ENCODE results near the gene PCDHGB6.
A peak's percentile ranks its signal among the peaks of the same experiment; 100 is the strongest.

The PCDHGB6 gene

GRCh38 chr5:141419074-141419880, 11.5 kb downstream of the PCDHGB6 start:
- no peak overlapping the region for H3K27ac ChIP-seq
- TF ChIP-seq CTCF (conservative IDR thresholded peaks at IDR 0.05) = no peak
- no peak for TF ChIP-seq ZFX (IDR thresholded peaks at IDR 0.05)

GRCh38 chr5:141420855-141421488, 13.2 kb downstream of the PCDHGB6 start, which contains the start of gene PCDHGA11:
PCDHGA11 (plus strand) TSS chr5:141421051; CDS start chr5:141421228, 177 bp downstream.
- no peak within 1 kb of the TSS for H3K27ac ChIP-seq
- TF ChIP-seq CTCF (conservative IDR thresholded peaks at IDR 0.05) (peak; percentile 86), ZFX (IDR thresholded peaks at IDR 0.05) (no peak)

DNA sequence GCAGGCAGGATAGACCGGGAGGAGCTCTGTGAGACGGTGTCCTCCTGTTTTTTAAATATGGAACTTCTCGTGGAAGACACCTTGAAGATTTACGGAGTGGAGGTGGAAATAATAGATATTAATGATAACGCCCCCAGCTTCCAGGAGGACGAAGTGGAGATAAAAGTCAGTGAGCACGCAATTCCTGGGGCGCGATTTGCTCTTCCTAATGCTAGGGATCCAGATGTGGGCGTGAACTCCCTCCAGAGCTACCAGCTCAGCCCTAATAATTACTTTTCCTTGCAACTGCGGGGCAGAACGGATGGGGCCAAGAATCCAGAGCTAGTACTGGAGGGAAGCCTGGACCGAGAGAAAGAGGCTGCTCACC, 13.7 kb downstream of the PCDHGB6 start:
- H3K27ac ChIP-seq = no peak overlapping the region
- no peak for TF ChIP-seq CTCF (conservative IDR thresholded peaks at IDR 0.05)
- TF ChIP-seq ZFX (IDR thresholded peaks at IDR 0.05) = no peak

DNA sequence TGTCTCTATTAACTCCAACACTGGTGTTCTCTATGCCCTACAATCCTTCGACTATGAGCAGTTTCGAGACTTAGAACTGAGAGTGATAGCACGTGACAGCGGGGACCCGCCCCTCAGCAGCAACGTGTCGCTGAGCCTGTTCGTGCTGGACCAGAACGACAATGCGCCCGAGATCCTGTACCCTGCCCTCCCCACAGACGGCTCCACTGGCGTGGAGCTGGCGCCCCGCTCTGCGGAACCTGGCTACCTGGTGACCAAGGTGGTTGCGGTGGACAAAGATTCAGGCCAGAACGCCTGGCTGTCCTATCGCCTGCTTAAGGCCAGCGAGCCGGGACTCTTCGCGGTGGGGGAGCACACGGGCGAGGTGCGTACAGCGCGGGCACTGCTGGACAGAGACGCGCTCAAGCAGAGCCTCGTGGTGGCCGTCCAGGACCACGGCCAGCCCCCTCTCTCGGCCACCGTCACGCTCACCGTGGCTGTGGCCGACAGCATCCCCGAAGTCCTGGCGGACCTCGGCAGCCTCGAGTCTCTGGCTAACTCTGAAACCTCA, 15.0 kb downstream of the PCDHGB6 start:
- no peak overlapping the region for H3K27ac ChIP-seq
- no peak for TF ChIP-seq ZFX (IDR thresholded peaks at IDR 0.05)
- TF ChIP-seq CTCF (conservative IDR thresholded peaks at IDR 0.05) = no peak

DNA sequence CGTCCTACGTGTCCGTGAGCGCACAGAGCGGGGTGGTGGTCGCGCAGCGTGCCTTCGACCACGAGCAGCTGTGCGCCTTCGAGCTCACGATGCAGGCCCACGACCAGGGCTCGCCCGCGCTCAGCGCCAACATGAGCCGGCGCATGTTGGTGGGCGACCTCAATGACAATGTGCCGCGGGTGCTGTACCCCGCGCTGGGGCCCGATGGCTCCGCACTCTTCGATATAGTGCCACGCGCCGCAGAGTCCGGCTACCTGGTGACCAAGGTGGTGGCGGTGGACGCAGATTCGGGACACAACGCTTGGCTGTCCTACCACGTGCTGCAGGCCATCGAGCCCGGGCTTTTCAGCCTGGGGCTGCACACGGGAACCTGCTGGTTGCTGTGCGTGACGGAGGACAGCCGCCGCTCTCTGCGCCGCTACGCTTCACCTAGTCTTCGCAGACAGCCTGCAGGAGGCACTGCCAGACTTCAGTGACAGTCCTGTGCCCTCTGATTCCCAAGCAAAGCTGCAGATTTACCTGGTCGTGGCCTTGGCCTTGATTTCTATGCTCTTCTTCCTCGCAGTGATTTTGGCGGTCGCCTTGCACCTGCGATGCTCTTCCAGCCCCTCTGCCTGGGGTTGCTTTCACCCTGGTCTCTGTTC, 20.1 kb downstream of the PCDHGB6 start:
- TF ChIP-seq ZFX (IDR thresholded peaks at IDR 0.05) = no peak
- 0 out of 2 replicates have a peak, but pooled peaks have one; percentile 8 for TF ChIP-seq CTCF (conservative IDR thresholded peaks at IDR 0.05)
- no peak overlapping the region for H3K27ac ChIP-seq

DNA sequence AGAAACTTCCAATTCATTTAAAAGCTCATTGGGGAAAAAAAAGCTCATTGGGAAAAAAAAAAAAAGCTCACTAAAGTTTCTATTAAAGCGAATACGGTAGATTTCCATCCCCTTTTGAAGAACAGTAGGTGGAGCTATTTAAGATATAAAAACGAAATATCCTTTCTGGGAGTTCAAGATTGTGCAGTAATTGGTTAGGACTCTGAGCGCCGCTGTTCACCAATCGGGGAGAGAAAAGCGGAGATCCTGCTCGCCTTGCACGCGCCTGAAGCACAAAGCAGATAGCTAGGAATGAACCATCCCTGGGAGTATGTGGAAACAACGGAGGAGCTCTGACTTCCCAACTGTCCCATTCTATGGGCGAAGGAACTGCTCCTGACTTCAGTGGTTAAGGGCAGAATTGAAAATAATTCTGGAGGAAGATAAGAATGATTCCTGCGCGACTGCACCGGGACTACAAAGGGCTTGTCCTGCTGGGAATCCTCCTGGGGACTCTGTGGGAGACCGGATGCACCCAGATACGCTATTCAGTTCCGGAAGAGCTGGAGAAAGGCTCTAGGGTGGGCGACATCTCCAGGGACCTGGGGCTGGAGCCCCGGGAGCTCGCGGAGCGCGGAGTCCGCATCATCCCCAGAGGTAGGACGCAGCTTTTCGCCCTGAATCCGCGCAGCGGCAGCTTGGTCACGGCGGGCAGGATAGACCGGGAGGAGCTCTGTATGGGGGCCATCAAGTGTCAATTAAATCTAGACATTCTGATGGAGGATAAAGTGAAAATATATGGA, 22.7 kb downstream of the PCDHGB6 start, which contains the start of gene PCDHGA12:
Gene PCDHGA12, plus strand, starts transcription at position 176 of the 782 bp plus-strand sequence. Its CDS starts 253 bp downstream, at position 429.
- no peak within 1 kb of the TSS for H3K27ac ChIP-seq
- TF ChIP-seq ZFX (IDR thresholded peaks at IDR 0.05) (no peak), CTCF (conservative IDR thresholded peaks at IDR 0.05) (peak; percentile 86)

All from C4-2B (cell line).